GM12872 (cell line): Measurements from ENCODE around the gene DTX3L.
A peak's percentile ranks its signal among the peaks of the same experiment; 100 is the strongest.

Experiments
- TF ChIP-seq, protein P1 (sequence below): IDR thresholded peaks from 3 replicates; pipeline ENCODE4 v1.5.1; 2011; ENCODE audit warnings: low read depth, mild to moderate bottlenecking, low read length, moderate library complexity; ENCODE audit not compliant: insufficient read depth

Gene DTX3L

DNA sequence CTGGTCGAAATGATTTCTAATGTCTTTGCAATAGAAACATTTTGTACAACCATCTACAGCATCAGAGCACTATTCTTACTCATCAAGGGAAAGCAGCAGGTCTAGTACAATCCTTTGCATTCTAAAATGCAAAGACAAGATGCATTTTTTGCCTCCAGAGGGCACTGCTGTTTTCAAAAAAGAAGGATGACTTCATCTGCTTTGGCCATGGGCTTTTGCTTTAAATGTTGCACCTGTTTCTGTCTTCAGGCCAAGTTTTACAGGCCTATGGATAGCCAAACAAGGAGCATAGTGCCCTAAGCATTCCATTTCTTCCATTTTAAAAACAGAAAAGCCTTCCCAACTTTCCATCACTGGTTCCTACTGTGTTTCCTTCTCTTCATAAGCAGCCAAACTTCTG is 3.5 kb upstream of the DTX3L start:
- TF ChIP-seq, protein P1, sequence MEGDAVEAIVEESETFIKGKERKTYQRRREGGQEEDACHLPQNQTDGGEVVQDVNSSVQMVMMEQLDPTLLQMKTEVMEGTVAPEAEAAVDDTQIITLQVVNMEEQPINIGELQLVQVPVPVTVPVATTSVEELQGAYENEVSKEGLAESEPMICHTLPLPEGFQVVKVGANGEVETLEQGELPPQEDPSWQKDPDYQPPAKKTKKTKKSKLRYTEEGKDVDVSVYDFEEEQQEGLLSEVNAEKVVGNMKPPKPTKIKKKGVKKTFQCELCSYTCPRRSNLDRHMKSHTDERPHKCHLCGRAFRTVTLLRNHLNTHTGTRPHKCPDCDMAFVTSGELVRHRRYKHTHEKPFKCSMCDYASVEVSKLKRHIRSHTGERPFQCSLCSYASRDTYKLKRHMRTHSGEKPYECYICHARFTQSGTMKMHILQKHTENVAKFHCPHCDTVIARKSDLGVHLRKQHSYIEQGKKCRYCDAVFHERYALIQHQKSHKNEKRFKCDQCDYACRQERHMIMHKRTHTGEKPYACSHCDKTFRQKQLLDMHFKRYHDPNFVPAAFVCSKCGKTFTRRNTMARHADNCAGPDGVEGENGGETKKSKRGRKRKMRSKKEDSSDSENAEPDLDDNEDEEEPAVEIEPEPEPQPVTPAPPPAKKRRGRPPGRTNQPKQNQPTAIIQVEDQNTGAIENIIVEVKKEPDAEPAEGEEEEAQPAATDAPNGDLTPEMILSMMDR, result peak; percentile 69

DNA sequence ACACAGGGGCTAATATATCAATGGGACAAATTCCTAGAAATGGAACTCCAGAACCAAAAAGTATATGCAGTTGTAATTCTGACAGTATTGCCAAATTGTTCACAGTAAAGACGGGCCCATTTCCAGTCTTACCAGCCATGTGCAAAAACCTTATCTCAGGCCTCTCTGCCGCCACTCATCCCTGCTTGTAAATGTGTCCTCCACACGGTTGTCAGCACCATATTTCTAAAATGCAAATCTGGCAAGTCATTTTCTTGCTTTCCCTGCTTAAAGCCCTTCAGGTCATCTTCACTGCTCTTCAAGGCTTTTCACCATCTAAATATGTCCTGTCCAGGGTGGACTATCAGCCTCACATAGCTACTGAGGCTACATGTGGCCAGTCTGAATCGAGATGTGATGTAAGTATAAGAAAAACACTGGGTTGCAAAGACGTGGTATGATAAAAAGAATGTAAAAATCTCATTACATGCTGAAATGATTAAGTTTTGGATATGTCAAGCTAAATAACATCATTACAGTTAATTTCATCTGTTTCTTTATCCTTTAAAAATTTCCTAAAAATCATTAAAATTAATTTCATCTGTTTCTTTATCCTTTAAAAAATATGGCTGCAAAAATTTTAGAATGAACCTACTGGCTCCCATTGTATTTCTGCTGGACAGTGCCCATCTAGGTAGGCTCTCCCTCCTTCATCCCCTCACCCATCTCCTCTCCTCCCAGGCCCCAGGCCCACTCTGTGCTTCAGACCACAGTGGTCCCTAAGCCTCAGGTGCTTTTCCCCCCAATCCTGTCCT is 1.0 kb upstream of the DTX3L start:
- TF ChIP-seq, protein P1, result no peak

DNA sequence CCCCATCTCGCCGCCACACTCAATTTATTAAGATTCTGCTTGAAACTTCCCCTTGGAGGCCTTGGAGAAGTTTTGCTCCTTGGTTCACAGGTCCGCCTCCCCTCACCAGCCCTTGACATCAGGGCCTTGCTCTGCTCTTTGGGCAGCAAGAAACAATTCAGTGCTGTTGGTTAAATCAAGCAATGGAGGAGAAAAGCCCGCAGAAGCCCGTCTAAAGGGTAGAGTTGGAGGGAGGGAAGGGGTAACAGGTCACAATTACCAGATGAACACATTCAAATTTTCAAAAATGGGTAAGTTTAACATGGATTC is 467 bp upstream of the DTX3L start:
- TF ChIP-seq, protein P1, result no peak

DNA sequence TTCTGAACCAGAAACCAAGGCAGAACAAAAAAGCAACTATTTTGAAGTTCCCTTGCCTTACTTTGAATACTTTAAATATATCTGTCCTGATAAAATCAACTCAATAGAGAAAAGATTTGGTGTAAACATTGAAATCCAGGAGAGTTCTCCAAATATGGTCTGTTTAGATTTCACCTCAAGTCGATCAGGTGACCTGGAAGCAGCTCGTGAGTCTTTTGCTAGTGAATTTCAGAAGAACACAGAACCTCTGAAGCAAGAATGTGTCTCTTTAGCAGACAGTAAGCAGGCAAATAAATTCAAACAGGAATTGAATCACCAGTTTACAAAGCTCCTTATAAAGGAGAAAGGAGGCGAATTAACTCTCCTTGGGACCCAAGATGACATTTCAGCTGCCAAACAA is 4.6 kb downstream of the DTX3L start:
- TF ChIP-seq, protein P1, result no peak

DNA sequence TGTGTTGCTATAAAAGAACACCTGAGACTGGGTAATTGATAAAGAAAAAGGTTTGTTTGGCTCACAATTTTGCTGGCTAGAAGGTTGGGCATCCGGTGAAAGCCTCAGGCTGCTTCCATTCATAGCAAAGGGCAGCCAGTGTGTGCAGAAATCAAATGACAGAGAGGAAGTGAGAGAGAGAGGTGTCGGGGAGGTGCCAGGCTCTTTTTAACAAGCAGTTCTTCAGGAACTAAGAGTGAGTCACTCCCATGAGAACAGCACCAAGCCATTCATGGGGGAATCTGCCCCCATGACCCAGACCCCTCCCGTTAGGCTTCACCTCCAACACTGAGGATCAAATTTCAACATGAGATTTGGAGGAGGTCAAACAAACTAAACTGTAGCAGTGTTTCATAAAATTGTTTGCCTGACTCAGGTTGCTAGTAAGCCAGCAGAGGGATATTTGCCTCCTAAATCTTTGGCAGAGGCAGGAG is 8.8 kb downstream of the DTX3L start:
- TF ChIP-seq, protein P1, result no peak

DNA sequence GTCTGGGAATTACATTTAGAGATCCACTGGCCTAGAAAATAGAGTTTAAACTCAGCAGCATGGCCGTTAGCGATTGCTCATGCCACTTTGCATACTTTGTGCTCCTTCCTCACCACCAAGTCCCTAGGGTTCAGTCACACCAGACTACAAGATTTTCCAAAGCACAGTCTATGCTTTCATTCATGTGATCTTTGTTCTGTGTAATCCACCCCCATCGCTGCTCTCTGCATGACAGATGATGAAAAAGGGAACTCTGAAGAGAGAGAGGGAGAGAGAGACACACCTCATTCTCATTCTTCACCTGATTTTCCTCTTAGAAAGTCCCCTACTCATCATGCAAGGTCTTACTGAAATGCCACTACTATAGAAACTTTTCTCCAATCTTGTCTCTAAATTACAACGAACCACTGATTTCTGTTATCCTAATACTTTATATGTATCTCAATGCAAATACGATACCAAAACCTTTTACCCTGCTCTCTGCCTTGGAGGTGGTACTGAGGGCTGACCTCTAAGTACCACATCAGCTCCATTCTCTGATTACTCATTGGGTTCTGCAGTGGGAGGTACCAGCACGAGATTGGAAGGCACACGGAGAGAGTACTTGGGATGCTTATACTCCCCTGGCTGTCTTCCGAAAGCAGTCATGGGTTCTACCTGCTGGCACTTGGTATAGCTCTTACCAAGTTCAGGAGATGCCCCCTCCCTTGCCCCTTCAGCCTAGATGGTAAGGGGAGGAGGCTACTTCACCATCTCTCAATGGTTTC is 12.2 kb downstream of the DTX3L start:
- TF ChIP-seq, protein P1, result no peak

DNA sequence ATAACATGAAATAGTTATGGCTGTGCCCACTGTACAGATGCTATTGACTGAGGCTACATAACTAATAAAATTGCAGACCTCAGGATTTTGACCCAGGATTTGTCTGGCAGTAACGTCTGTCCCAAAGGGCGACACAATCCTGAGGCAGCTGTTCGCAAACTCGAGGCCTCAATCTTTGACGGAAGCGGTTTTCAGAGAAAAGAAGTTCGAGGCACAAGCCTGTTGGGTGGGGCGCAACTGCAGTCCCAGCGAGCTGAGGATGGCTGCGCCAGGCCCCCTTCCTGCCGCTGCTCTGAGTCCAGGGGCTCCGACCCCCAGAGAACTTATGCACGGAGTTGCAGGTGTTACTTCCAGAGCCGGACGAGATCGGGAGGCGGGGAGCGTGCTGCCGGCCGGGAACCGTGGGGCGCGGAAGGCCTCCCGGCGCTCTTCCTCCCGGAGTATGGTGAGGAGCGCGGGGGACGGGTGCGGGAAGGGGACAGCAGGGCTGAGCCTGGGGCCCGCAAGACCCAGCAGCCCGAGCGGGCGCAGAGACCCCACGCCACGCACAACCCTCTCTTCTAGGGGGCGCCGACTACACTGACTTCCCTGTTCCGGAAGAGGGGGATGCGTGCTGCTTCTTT is 13.4 kb downstream of the DTX3L start, which contains the start of gene PARP15:
PARP15 (plus strand) TSS at position 242 of the 623 bp plus-strand sequence; CDS start at position 260, 18 bp downstream.
- TF ChIP-seq, protein P1, result no peak
